Measurements from ENCODE around the gene SLFN11.
"Not testable (repeated sequence)": the region's sequence is repeated elsewhere in the genome, so short reads cannot be mapped to it uniquely, and the experiment has no call there.

Gene SLFN11

GRCh38 chr17:35373534-35373983 lies at the start of gene SLFN11:
Gene SLFN11 (minus strand): TSS chr17:35373621. CDS start chr17:35363807, 9,814 bp downstream.
- DNase-seq (ENCODE audit: low spot score) = peak; percentile 93

- DNase-seq (ENCODE audit: low spot score) = not testable (repeated sequence)
Measured at GRCh38 chr17:35421069-35421468, 47.6 kb upstream of the SLFN11 start.

GRCh38 chr17:35416659-35417058 lies 43.2 kb upstream of the SLFN11 start:
- DNase-seq (ENCODE audit: low spot score) = no peak

- not testable (repeated sequence) for DNase-seq (ENCODE audit: low spot score)
Measured at GRCh38 chr17:35414707-35415106, 41.3 kb upstream of the SLFN11 start.

GRCh38 chr17:35414247-35414646 lies 40.8 kb upstream of the SLFN11 start:
- DNase-seq (ENCODE audit: low spot score) = no peak

- DNase-seq (ENCODE audit: low spot score) = no peak
Measured at GRCh38 chr17:35407531-35407930, 34.1 kb upstream of the SLFN11 start.

GRCh38 chr17:35406568-35406967 lies 33.1 kb upstream of the SLFN11 start:
- no peak for DNase-seq (ENCODE audit: low spot score)

GRCh38 chr17:35404360-35404759 lies 30.9 kb upstream of the SLFN11 start:
- DNase-seq (ENCODE audit: low spot score) = no peak

GRCh38 chr17:35393783-35394182 lies 20.4 kb upstream of the SLFN11 start:
- DNase-seq (ENCODE audit: low spot score) = not testable (repeated sequence)

- no peak for DNase-seq (ENCODE audit: low spot score)
Measured at GRCh38 chr17:35390663-35391062, 17.2 kb upstream of the SLFN11 start.

- DNase-seq (ENCODE audit: low spot score) = no peak
Measured at GRCh38 chr17:35390156-35390555, 16.7 kb upstream of the SLFN11 start.

- DNase-seq (ENCODE audit: low spot score) = no peak
Measured at GRCh38 chr17:35387496-35387895, 14.1 kb upstream of the SLFN11 start.

- no peak for DNase-seq (ENCODE audit: low spot score)
Measured at GRCh38 chr17:35377706-35378105, 4.3 kb upstream of the SLFN11 start.

- DNase-seq (ENCODE audit: low spot score) = no peak
Measured at GRCh38 chr17:35377068-35377467, 3.6 kb upstream of the SLFN11 start.

- DNase-seq (ENCODE audit: low spot score) = peak; percentile 12
Measured at GRCh38 chr17:35376245-35376644, 2.8 kb upstream of the SLFN11 start.

GRCh38 chr17:35374766-35375344 lies 1.4 kb upstream of the SLFN11 start:
- DNase-seq (ENCODE audit: low spot score) = no peak

GRCh38 chr17:35373984-35374765 lies 754 bp upstream of the SLFN11 start:
- peak; percentile 74 for DNase-seq (ENCODE audit: low spot score)

- DNase-seq (ENCODE audit: low spot score) = peak; percentile 20
Measured at GRCh38 chr17:35372846-35373533, 431 bp downstream of the SLFN11 start.

- no peak for DNase-seq (ENCODE audit: low spot score)
Measured at GRCh38 chr17:35371934-35372333, 1.5 kb downstream of the SLFN11 start.

- DNase-seq (ENCODE audit: low spot score) = no peak
Measured at GRCh38 chr17:35368081-35368830, 5.2 kb downstream of the SLFN11 start.

GRCh38 chr17:35361027-35361426 lies 12.4 kb downstream of the SLFN11 start:
- DNase-seq (ENCODE audit: low spot score) = no peak

- no peak for DNase-seq (ENCODE audit: low spot score)
Measured at GRCh38 chr17:35359398-35359797, 14.0 kb downstream of the SLFN11 start.
